HG02884 (cell line): ENCODE measurements around the gene SEMA5A.

Experiments
- ATAC-seq: cut with Tn5 transposase; IDR thresholded peaks from one replicate; pipeline ENCODE4 v1.9.1; 2021; ENCODE audit warnings: mild to moderate bottlenecking, moderate library complexity; ENCODE audit not compliant: unreplicated experiment

SEMA5A gene

GRCh38 chr5:9547122-9547947 is 1.5 kb upstream of the SEMA5A start:
- ATAC-seq: no peak

- ATAC-seq: no peak
These were observed 511 bp downstream of the SEMA5A start for GRCh38 chr5:9545136-9545991.

- peak; percentile 70 for ATAC-seq
These were observed 1.3 kb downstream of the SEMA5A start for GRCh38 chr5:9544502-9545135.

GRCh38 chr5:9544056-9544455 is 1.8 kb downstream of the SEMA5A start:
- ATAC-seq: peak; percentile 5

- no peak for ATAC-seq
These were observed 2.5 kb downstream of the SEMA5A start for GRCh38 chr5:9543311-9543920.

- ATAC-seq: no peak
These were observed 5.1 kb downstream of the SEMA5A start for GRCh38 chr5:9540791-9541190.

GRCh38 chr5:9538504-9538903 is 7.4 kb downstream of the SEMA5A start:
- ATAC-seq: no peak

GRCh38 chr5:9537223-9538141 is 8.4 kb downstream of the SEMA5A start:
- no peak for ATAC-seq

GRCh38 chr5:9536717-9537116 is 9.2 kb downstream of the SEMA5A start:
- ATAC-seq: no peak

GRCh38 chr5:9534881-9535517 is 10.9 kb downstream of the SEMA5A start:
- ATAC-seq: no peak

- ATAC-seq: no peak
These were observed 12.1 kb downstream of the SEMA5A start for GRCh38 chr5:9533562-9534364.

- ATAC-seq: no peak
These were observed 12.8 kb downstream of the SEMA5A start for GRCh38 chr5:9533096-9533495.

- no peak for ATAC-seq
These were observed 16.4 kb downstream of the SEMA5A start for GRCh38 chr5:9529513-9529912.

GRCh38 chr5:9529041-9529480 is 16.8 kb downstream of the SEMA5A start:
- no peak for ATAC-seq

- ATAC-seq: no peak
These were observed 20.9 kb downstream of the SEMA5A start for GRCh38 chr5:9524941-9525340.

- no peak for ATAC-seq
These were observed 22.6 kb downstream of the SEMA5A start for GRCh38 chr5:9523090-9523823.

GRCh38 chr5:9519537-9519936 is 26.3 kb downstream of the SEMA5A start:
- no peak for ATAC-seq

- no peak for ATAC-seq
These were observed 29.3 kb downstream of the SEMA5A start for GRCh38 chr5:9516591-9516990.
